ENCODE data around the gene NSA2. TPM values are rescaled to one million over a fixed set of nuclear protein-coding genes. Genes with fewer than 3 reads are reported as not detected.

NSA2 gene
- total and polyA plus RNA-seq, 2 of the 13 experiments (the other 11 are each of a cell fraction or from before 2014, with no cell fraction given), result 33.0 to 101 TPM

- peak; percentile 46 for TF ChIP-seq PAXIP1 (CRISPR knock-in tag; conservative IDR thresholded peaks at IDR 0.05)
- TF ChIP-seq ZBTB2 (CRISPR knock-in tag; IDR thresholded peaks at IDR 0.05; ENCODE audit: low read depth), result no peak
- peak; percentile 63; the same call in 1 of the 2 replicates for TF ChIP-seq NCOA2 (CRISPR knock-in tag; IDR thresholded peaks at IDR 0.05)
- TF ChIP-seq ZNF740 (CRISPR knock-in tag; IDR thresholded peaks at IDR 0.05), result peak; percentile 50; the same call in 1 of the 2 replicates
- no peak for TF ChIP-seq LBX2 (CRISPR knock-in tag; IDR thresholded peaks at IDR 0.05; ENCODE audit: borderline replicate concordance)
- TF ChIP-seq ZNF280B (CRISPR knock-in tag; IDR thresholded peaks at IDR 0.05; ENCODE audit: borderline replicate concordance), result peak; percentile 50; the same call in 1 of the 2 replicates
- TF ChIP-seq ZEB1 (IDR thresholded peaks at IDR 0.05; ENCODE audit: insufficient replicate concordance, low read depth), result peak; percentile 67
- TF ChIP-seq YY1 (IDR thresholded peaks at IDR 0.05; ENCODE audit: insufficient read depth, insufficient replicate concordance, low read depth, low read length), result peak; percentile 78
- TF ChIP-seq PHF5A (CRISPR knock-in tag; IDR thresholded peaks at IDR 0.05; ENCODE audit: low read depth, unreplicated experiment), result peak; percentile 50
- TF ChIP-seq ELF3 (CRISPR knock-in tag; IDR thresholded peaks at IDR 0.05), result peak; percentile 73
- no peak for TF ChIP-seq DBP (CRISPR knock-in tag; IDR thresholded peaks at IDR 0.05; ENCODE audit: not compliant biosample characterization)
- peak; percentile 82 for TF ChIP-seq ZNF142 (CRISPR knock-in tag; IDR thresholded peaks at IDR 0.05)
These were observed at the start of gene NSA2, which contains the start of gene GFM2 (continued) for GRCh38 chr5:74766849-74767578.
